IMR-90 (cell line): ENCODE data around the gene GNAT2. TPM values are rescaled to one million over a fixed set of nuclear protein-coding genes. Genes with fewer than 3 reads are reported as not detected.

Experiments
- ATAC-seq: fragments of 200-7000 bp; cut with Tn5 transposase; 2 replicates; pipeline ENCODE4 v1.9.1; 2020; ENCODE audit warnings: low read depth, mild to moderate bottlenecking, moderate library complexity
- BruUV-seq: library from RNA; stranded (reverse); fragments of 400-500 nt; replicated peaks from 2 replicates; lab custom pipeline; 2021; lab: Mats Ljungman, UMichigan
- CTCF ChIA-PET: fragments of 300-600 bp; formaldehyde crosslinking; extraction: SDS; loops from one replicate; lab custom pipeline; 2021; ENCODE audit warnings: antibody characterized with exemption; lab: Yijun Ruan, JAX
- POLR2A ChIA-PET: fragments of 300-600 bp; sonication (Branson Sonifier 250); formaldehyde crosslinking; loops from one replicate; lab custom pipeline; 2022; ENCODE audit warnings: antibody characterized with exemption; ENCODE audit not compliant: unreplicated experiment; lab: Charles Lee
- DNase-seq: peaks from one replicate; pipeline ENCODE4 v3.0.0; 2013
- H2AFZ ChIP-seq: replicated peaks from 2 replicates; pipeline ENCODE3; 2013; ENCODE audit warnings: low read length, mild to moderate bottlenecking; ENCODE audit not compliant: poor library complexity
- H2AK5ac ChIP-seq: 2 replicates; pipeline ENCODE4 v1.6.1; 2013; ENCODE audit warnings: low read depth, low read length, inconsistent platforms
- H2AK9ac ChIP-seq: replicated peaks from 2 replicates; pipeline ENCODE3; 2013; ENCODE audit warnings: mild to moderate bottlenecking, low read depth, low read length, moderate library complexity; ENCODE audit not compliant: poor library complexity
- H2BK120ac ChIP-seq: 2 replicates; pipeline ENCODE4 v1.6.1; 2013; ENCODE audit warnings: low read depth, low read length, inconsistent platforms
- H2BK15ac ChIP-seq: 3 replicates; pipeline ENCODE4 v1.6.1; 2013; ENCODE audit warnings: low read depth, low read length, inconsistent platforms
- H2BK20ac ChIP-seq: 2 replicates; pipeline ENCODE4 v1.6.1; 2013; ENCODE audit warnings: low read depth, mild to moderate bottlenecking, inconsistent platforms, low read length, moderate library complexity
- H2BK5ac ChIP-seq: 2 replicates; pipeline ENCODE4 v1.6.1; 2013; ENCODE audit warnings: mild to moderate bottlenecking, low read depth, low read length, inconsistent platforms; ENCODE audit not compliant: poor library complexity, severe bottlenecking
- H3K14ac ChIP-seq: replicated peaks from 2 replicates; pipeline ENCODE4 v1.6.1; 2013; ENCODE audit warnings: low read depth, low read length, inconsistent platforms
- H3K18ac ChIP-seq: 2 replicates; pipeline ENCODE4 v1.6.1; 2013; ENCODE audit warnings: low read depth, low read length, control low read depth
- H3K23ac ChIP-seq: 2 replicates; pipeline ENCODE4 v1.6.1; 2013; ENCODE audit warnings: low read depth, low read length, inconsistent platforms
- H3K27ac ChIP-seq: 2 replicates; pipeline ENCODE4 v1.5.1; 2013; ENCODE audit warnings: mild to moderate bottlenecking, control low read depth, low read length; ENCODE audit not compliant: insufficient read depth
- H3K27me3 ChIP-seq: 2 replicates; pipeline ENCODE4 v1.6.1; 2013; ENCODE audit warnings: low read length; ENCODE audit not compliant: control insufficient read depth, insufficient read depth
- H3K36me3 ChIP-seq: 2 replicates; pipeline ENCODE4 v1.6.1; 2013; ENCODE audit warnings: low read length, mixed read lengths; ENCODE audit not compliant: control insufficient read depth, insufficient read depth
- H3K4ac ChIP-seq: 2 replicates; pipeline ENCODE4 v1.6.1; 2013; ENCODE audit warnings: low read depth, low read length, inconsistent platforms
- H3K4me1 ChIP-seq: 2 replicates; pipeline ENCODE4 v1.6.1; 2013; ENCODE audit warnings: low read length, mixed read lengths; ENCODE audit not compliant: control insufficient read depth, insufficient read depth
- H3K4me2 ChIP-seq: 2 replicates; pipeline ENCODE4 v1.6.1; 2013; ENCODE audit warnings: low read depth, mild to moderate bottlenecking, control low read depth, low read length, moderate library complexity
- H3K4me3 ChIP-seq: 2 replicates; pipeline ENCODE4 v1.5.1; 2013; ENCODE audit warnings: low read depth, mild to moderate bottlenecking, control low read depth, low read length, moderate library complexity; ENCODE audit not compliant: insufficient read depth
- H3K56ac ChIP-seq: 2 replicates; pipeline ENCODE4 v1.6.1; 2013; ENCODE audit warnings: low read length, inconsistent platforms; ENCODE audit not compliant: insufficient read depth; ENCODE audit errors: extremely low read depth
- H3K79me1 ChIP-seq, 2 experiments: 2 replicates each; pipeline ENCODE4 v1.6.1; 2013; ENCODE audit warnings: low read length in 2 of 2, inconsistent platforms in 1 of 2, low read depth in 1 of 2
- H3K9ac ChIP-seq: 2 replicates; pipeline ENCODE4 v1.6.1; 2013; ENCODE audit warnings: low read depth, low read length, control low read depth
- H3K9me1 ChIP-seq: 2 replicates; pipeline ENCODE4 v1.6.1; 2013; ENCODE audit warnings: low read length, inconsistent platforms; ENCODE audit not compliant: insufficient read depth
- H3K9me3 ChIP-seq: 2 replicates; pipeline ENCODE4 v1.6.1; 2013; ENCODE audit warnings: low read length; ENCODE audit not compliant: control insufficient read depth, insufficient read depth
- H4K20me1 ChIP-seq: 2 replicates; pipeline ENCODE4 v1.6.1; 2013; ENCODE audit warnings: low read length, inconsistent platforms; ENCODE audit not compliant: insufficient read depth
- H4K5ac ChIP-seq: 2 replicates; pipeline ENCODE4 v1.6.1; 2013; ENCODE audit warnings: mild to moderate bottlenecking, low read depth, low read length, control low read depth
- H4K8ac ChIP-seq, 2 experiments: 2 replicates each; pipeline ENCODE4 v1.6.1; 2013; ENCODE audit warnings: low read depth in 2 of 2, low read length in 2 of 2, control low read depth in 1 of 2, inconsistent platforms in 1 of 2
- H4K91ac ChIP-seq: 2 replicates; pipeline ENCODE4 v1.6.1; 2013; ENCODE audit warnings: low read depth, low read length, inconsistent platforms; ENCODE audit not compliant: insufficient read depth
- CEBPB ChIP-seq: IDR thresholded peaks from 2 replicates; pipeline ENCODE4 v1.6.1; 2012; ENCODE audit warnings: low read depth, low read length, improper control_type of control experiment
- CHD1 ChIP-seq: IDR thresholded peaks from 2 replicates; pipeline ENCODE4 v1.6.1; 2012; ENCODE audit warnings: low read depth, low read length, improper control_type of control experiment
- FOS ChIP-seq: fragments of 150-350 bp; IDR thresholded peaks from 2 replicates; pipeline ENCODE4 v1.6.1; 2016; ENCODE audit warnings: low read depth, low read length
- MAFK ChIP-seq: IDR thresholded peaks from 2 replicates; pipeline ENCODE4 v1.6.1; 2012; ENCODE audit warnings: low read depth, low read length, improper control_type of control experiment
- MAZ ChIP-seq: IDR thresholded peaks from 2 replicates; pipeline ENCODE4 v1.6.1; 2012; ENCODE audit warnings: low read depth, mild to moderate bottlenecking, low read length, improper control_type of control experiment, moderate library complexity, borderline replicate concordance
- MXI1 ChIP-seq: IDR thresholded peaks from 2 replicates; pipeline ENCODE4 v1.6.1; 2012; ENCODE audit warnings: low read depth, mild to moderate bottlenecking, low read length, moderate library complexity, borderline replicate concordance
- NFE2L2 ChIP-seq: fragments of 150-350 bp; IDR thresholded peaks from 2 replicates; pipeline ENCODE4 v1.6.1; 2016; ENCODE audit warnings: low read depth, mild to moderate bottlenecking, low read length
- POLR2A ChIP-seq: IDR thresholded peaks from 2 replicates; pipeline ENCODE4 v1.6.1; 2012; ENCODE audit warnings: mild to moderate bottlenecking, low read depth, low read length
- RAD21 ChIP-seq: IDR thresholded peaks from 2 replicates; pipeline ENCODE4 v1.6.1; 2012; ENCODE audit warnings: low read length, improper control_type of control experiment
- RCOR1 ChIP-seq: IDR thresholded peaks from 2 replicates; pipeline ENCODE4 v1.6.1; 2012; ENCODE audit warnings: mild to moderate bottlenecking, low read length, improper control_type of control experiment; ENCODE audit not compliant: insufficient replicate concordance
- RFX5 ChIP-seq: IDR thresholded peaks from 2 replicates; pipeline ENCODE4 v1.8.0; 2012; ENCODE audit warnings: low read depth, mild to moderate bottlenecking, low read length, moderate library complexity
- WGBS, 2 experiments: methylation state at CpG; one replicate each; pipeline versions ENCODE4 v1.1.5 to v1.1.7; 2013; ENCODE audit warnings: missing lambda C conversion rate in 2 of 2; ENCODE audit not compliant: insufficient read length in 1 of 2; ENCODE audit errors: extremely low coverage in 2 of 2; 5-methylcytosine and 5-hydroxymethylcytosine counted together
- dilution Hi-C: fragments of 300-500 bp; cut with HindIII; formaldehyde crosslinking; loops from one replicate; pipeline ENCODE4 v1.14.3; 2018; ENCODE audit warnings: low sequenced_read_pairs; ENCODE audit not compliant: unreplicated experiment
- in situ Hi-C: fragments of 300-500 bp; cut with MboI; formaldehyde crosslinking; loops from 3 replicates; pipeline ENCODE4 v1.14.3; 2019; ENCODE audit warnings: low sequenced_read_pairs, inconsistent platforms, mixed read lengths
- intact Hi-C: fragments of 100-400 bp; cut with micrococcal nuclease; formaldehyde crosslinking; loops from 2 replicates; pipeline ENCODE4 v1.10.0; 2022
- polyA plus RNA-seq, 3 experiments: library from polyadenylated mRNA; depleted of rRNA; stranded (reverse); fragments of >200 nt; gene quantifications; 2 replicates each; pipeline ENCODE4 v1.2.3, GENCODE V29; 2012; ENCODE audit warnings: low replicate concordance in 1 of 3
- total RNA-seq: library from RNA; depleted of rRNA; stranded (reverse); fragments of >200 nt; gene quantifications from 2 replicates; pipeline ENCODE4 v1.2.3, GENCODE V29; 2012
- TF ChIP-seq, protein P1 (sequence below): conservative IDR thresholded peaks from 2 replicates; pipeline ENCODE4 v1.5.1; 2012; ENCODE audit warnings: mild to moderate bottlenecking, low read depth, low read length, improper control_type of control experiment
- TF ChIP-seq, protein P2 (sequence below): fragments of 150-350 bp; IDR thresholded peaks from 2 replicates; pipeline ENCODE4 v1.6.1; 2017; ENCODE audit warnings: mild to moderate bottlenecking, antibody characterized with exemption, low read length, low read depth
- TF ChIP-seq, protein P3 (sequence below): fragments of 150-350 bp; IDR thresholded peaks from 2 replicates; pipeline ENCODE4 v1.6.1; 2016; ENCODE audit warnings: low read depth, mild to moderate bottlenecking, low read length, moderate library complexity, borderline replicate concordance

Gene GNAT2
- total and polyA plus RNA-seq, 2 of the 4 experiments (the other 2 are of a cell fraction) = 0.17 to 0.36 TPM

DNA sequence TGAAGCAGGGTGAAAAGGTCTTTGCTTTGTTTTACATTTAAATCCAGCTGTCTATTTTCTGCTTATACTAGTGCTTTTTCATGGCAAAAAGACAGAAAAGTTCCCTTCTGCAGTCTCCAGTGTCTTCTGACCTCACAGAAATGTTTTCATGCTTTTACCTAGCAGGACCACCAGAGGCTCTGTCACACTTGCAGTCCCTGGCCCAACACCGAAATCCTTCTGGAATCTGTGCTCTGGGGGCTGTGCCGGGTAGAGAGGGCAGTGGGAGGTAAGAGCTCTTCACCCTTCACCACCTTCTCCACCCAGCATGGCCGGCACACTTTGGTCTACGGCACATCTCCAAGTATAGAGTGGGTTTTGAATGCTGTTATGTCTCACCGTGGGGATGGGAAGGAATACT, 20.8 kb downstream of the GNAT2 start:
- no CpG with 5 or more reads among the region's 5 CpGs for WGBS, 2 experiments
- ATAC-seq = no peak
- dilution Hi-C loops = no loop called here

More for the DNA sequence above, 20.8 kb downstream of the GNAT2 start:
- peaks cover 8% of the 10 kb centered on the region for H3K4me1 ChIP-seq
- H4K8ac ChIP-seq = 0 out of 4 replicates have a peak overlapping the region, but pooled peaks of 1 of the 2 experiments have one; percentile 5
- peak overlapping the region; percentile 31; the same call in 1 of the 2 replicates for H4K91ac ChIP-seq
- BruUV-seq = no TSS peak
- peaks cover 9% of the 10 kb centered on the region; the same call in 1 of the 2 replicates for H3K9me1 ChIP-seq
- H3K79me1 ChIP-seq = peaks cover 12 to 42% of the 10 kb centered on the region in 2 experiments
- H3K23ac ChIP-seq = 0 out of 2 replicates have a peak overlapping the region, but pooled peaks have one; percentile 53
- in situ Hi-C loops (no loop called here), intact Hi-C loops (loop anchor here (5.0 kb wide), 1 partner anchor 36 kb away; no protein-coding TSS in a partner anchor)
- no peak overlapping the region for H2AK9ac ChIP-seq
- DNase-seq = no peak
- H3K4me2 ChIP-seq = no peak overlapping the region
- peak overlapping the region; percentile 28 for H2BK5ac ChIP-seq
- no peaks in the 10 kb centered on the region for H3K9me3 ChIP-seq
- no peak overlapping the region for H2BK15ac ChIP-seq
- no peak overlapping the region for H3K4me3 ChIP-seq
- H2AFZ ChIP-seq = no peak overlapping the region
- POLR2A ChIA-PET = no interaction called here
- no peak overlapping the region for H3K27ac ChIP-seq
- H3K4ac ChIP-seq = no peak overlapping the region
- H2BK20ac ChIP-seq = no peak overlapping the region
- TF ChIP-seq, protein P1, sequence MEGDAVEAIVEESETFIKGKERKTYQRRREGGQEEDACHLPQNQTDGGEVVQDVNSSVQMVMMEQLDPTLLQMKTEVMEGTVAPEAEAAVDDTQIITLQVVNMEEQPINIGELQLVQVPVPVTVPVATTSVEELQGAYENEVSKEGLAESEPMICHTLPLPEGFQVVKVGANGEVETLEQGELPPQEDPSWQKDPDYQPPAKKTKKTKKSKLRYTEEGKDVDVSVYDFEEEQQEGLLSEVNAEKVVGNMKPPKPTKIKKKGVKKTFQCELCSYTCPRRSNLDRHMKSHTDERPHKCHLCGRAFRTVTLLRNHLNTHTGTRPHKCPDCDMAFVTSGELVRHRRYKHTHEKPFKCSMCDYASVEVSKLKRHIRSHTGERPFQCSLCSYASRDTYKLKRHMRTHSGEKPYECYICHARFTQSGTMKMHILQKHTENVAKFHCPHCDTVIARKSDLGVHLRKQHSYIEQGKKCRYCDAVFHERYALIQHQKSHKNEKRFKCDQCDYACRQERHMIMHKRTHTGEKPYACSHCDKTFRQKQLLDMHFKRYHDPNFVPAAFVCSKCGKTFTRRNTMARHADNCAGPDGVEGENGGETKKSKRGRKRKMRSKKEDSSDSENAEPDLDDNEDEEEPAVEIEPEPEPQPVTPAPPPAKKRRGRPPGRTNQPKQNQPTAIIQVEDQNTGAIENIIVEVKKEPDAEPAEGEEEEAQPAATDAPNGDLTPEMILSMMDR = no peak
- TF ChIP-seq MXI1 (no peak), CEBPB (no peak), NFE2L2 (no peak), CHD1 (no peak), RAD21 (no peak), FOS (no peak), MAZ (no peak), RCOR1 (no peak), MAFK (no peak), POLR2A (no peak), RFX5 (no peak)
- TF ChIP-seq, protein P2, sequence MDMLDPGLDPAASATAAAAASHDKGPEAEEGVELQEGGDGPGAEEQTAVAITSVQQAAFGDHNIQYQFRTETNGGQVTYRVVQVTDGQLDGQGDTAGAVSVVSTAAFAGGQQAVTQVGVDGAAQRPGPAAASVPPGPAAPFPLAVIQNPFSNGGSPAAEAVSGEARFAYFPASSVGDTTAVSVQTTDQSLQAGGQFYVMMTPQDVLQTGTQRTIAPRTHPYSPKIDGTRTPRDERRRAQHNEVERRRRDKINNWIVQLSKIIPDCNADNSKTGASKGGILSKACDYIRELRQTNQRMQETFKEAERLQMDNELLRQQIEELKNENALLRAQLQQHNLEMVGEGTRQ = no peak
- TF ChIP-seq, protein P3, sequence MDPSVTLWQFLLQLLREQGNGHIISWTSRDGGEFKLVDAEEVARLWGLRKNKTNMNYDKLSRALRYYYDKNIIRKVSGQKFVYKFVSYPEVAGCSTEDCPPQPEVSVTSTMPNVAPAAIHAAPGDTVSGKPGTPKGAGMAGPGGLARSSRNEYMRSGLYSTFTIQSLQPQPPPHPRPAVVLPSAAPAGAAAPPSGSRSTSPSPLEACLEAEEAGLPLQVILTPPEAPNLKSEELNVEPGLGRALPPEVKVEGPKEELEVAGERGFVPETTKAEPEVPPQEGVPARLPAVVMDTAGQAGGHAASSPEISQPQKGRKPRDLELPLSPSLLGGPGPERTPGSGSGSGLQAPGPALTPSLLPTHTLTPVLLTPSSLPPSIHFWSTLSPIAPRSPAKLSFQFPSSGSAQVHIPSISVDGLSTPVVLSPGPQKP = no peak
- 0 out of 2 replicates have a peak overlapping the region, but pooled peaks have one; percentile 58 for H2AK5ac ChIP-seq
- H3K27me3 ChIP-seq = no peaks in the 10 kb centered on the region
- CTCF ChIA-PET = no interaction called here
- H3K36me3 ChIP-seq = peaks cover 10% of the 10 kb centered on the region
- H3K18ac ChIP-seq = no peak overlapping the region
- no peak overlapping the region for H3K56ac ChIP-seq
- H4K20me1 ChIP-seq = no peaks in the 10 kb centered on the region
- no peak overlapping the region for H2BK120ac ChIP-seq
- no peak overlapping the region for H4K5ac ChIP-seq
- no peak overlapping the region for H3K9ac ChIP-seq
- H3K14ac ChIP-seq = no peak overlapping the region
